ENCODE measurements around the gene MED15. TPM values are rescaled to one million over a fixed set of nuclear protein-coding genes. Genes with fewer than 3 reads are reported as not detected.

The MED15 gene
- total and polyA plus RNA-seq, 2 of the 4 experiments (the other 2 are of a cell fraction), result 19.0 to 68.8 TPM

DNA sequence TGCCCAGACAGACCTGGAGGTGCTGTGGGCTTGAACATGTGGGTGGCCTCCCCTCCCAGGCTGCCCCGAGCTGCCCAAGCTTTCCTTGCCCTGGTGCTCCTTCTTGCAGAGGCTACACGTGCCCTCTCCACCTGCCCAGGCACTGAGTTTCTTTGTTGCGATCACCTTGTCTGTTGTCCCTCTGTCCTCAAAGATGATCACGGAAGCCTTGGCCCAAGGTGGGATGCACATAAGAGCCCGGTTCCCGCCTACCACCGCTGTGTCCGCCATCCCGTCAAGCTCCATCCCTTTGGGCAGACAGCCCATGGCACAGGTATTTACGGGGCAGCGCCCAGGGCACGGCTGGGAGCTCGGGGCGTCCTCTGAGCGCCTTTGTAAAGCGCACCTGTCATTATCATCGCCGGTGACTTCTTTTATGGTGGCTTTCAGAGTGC is 67.5 kb downstream of the MED15 start:
- Histone ChIP-seq H2BK20ac (ENCODE audit: low read depth, low read length) (no peak overlapping the region), H3K27me3 (ENCODE audit: control insufficient read depth, insufficient read depth, low read length) (no peaks in the 10 kb centered on the region), H3K9me1 (ENCODE audit: insufficient read depth, low read length) (peaks cover 22% of the 10 kb centered on the region), H3K27ac (ENCODE audit: insufficient read depth, low read length) (no peak overlapping the region), H2BK120ac (ENCODE audit: low read depth, low read length) (no peak overlapping the region), H4K20me1 (ENCODE audit: insufficient read depth, low read length) (peaks cover 56% of the 10 kb centered on the region), H3K4me2 (ENCODE audit: low read depth, low read length) (no peak overlapping the region), H3K18ac (ENCODE audit: low read depth, low read length) (no peak overlapping the region), H2AFZ (replicated peaks; ENCODE audit: low read length, poor library complexity) (no peak overlapping the region), H4K5ac (ENCODE audit: low read depth, low read length) (no peak overlapping the region), H3K23ac (ENCODE audit: low read depth, low read length) (no peak overlapping the region), H3K9me3 (ENCODE audit: control insufficient read depth, insufficient read depth, low read length) (no peaks in the 10 kb centered on the region), H3K14ac (replicated peaks; ENCODE audit: low read depth, low read length) (no peak overlapping the region), H2BK15ac (ENCODE audit: low read depth, low read length) (no peak overlapping the region), H2AK9ac (replicated peaks; ENCODE audit: low read depth, low read length, poor library complexity) (no peak overlapping the region), H4K8ac (ENCODE audit: low read depth in 2 of 2, low read length in 2 of 2) (no peak overlapping the region), H2AK5ac (ENCODE audit: low read depth, low read length) (no peak overlapping the region; the same call in 1 of the 2 replicates), H3K9ac (ENCODE audit: low read depth, low read length) (no peak overlapping the region), H3K4me3 (ENCODE audit: insufficient read depth, low read depth, low read length) (no peak overlapping the region), H3K4ac (ENCODE audit: low read depth, low read length) (no peak overlapping the region), H4K91ac (ENCODE audit: insufficient read depth, low read depth, low read length) (no peak overlapping the region), H3K36me3 (ENCODE audit: control insufficient read depth, insufficient read depth, low read length) (peaks cover 72% of the 10 kb centered on the region), H3K56ac (ENCODE audit: extremely low read depth, insufficient read depth, low read length) (no peak overlapping the region), H3K4me1 (ENCODE audit: control insufficient read depth, insufficient read depth, low read length) (peaks cover 10% of the 10 kb centered on the region), H2BK5ac (ENCODE audit: low read depth, low read length, poor library complexity, severe bottlenecking) (no peak overlapping the region), H3K79me1 (ENCODE audit: low read depth in 1 of 2, low read length in 2 of 2) (peaks cover 57 to 85% of the 10 kb centered on the region in 2 experiments)
- in situ Hi-C loops (cut with MboI; ENCODE audit: low sequenced_read_pairs), result no loop called here
- no TSS peak for BruUV-seq (replicated peaks)
- no peak for ATAC-seq (ENCODE audit: low read depth)
- dilution Hi-C loops (cut with HindIII; ENCODE audit: low sequenced_read_pairs, unreplicated experiment), result no loop called here
- TF ChIP-seq FOS (IDR thresholded peaks at IDR 0.05; ENCODE audit: low read depth, low read length) (no peak), RAD21 (IDR thresholded peaks at IDR 0.05; ENCODE audit: low read length) (no peak), CHD1 (IDR thresholded peaks at IDR 0.05; ENCODE audit: low read depth, low read length) (no peak), SMC3 (IDR thresholded peaks at IDR 0.05; ENCODE audit: low read depth, low read length) (no peak), USF2 (IDR thresholded peaks at IDR 0.05; ENCODE audit: low read depth, low read length) (no peak), MXI1 (IDR thresholded peaks at IDR 0.05; ENCODE audit: borderline replicate concordance, low read depth, low read length) (no peak), CTCF (conservative IDR thresholded peaks at IDR 0.05; ENCODE audit: low read depth, low read length) (no peak), CEBPB (IDR thresholded peaks at IDR 0.05; ENCODE audit: low read depth, low read length) (no peak), BHLHE40 (IDR thresholded peaks at IDR 0.05; ENCODE audit: low read depth, low read length) (no peak), RFX5 (IDR thresholded peaks at IDR 0.05; ENCODE audit: low read depth, low read length) (no peak), MAFK (IDR thresholded peaks at IDR 0.05; ENCODE audit: low read depth, low read length) (no peak), NFE2L2 (IDR thresholded peaks at IDR 0.05; ENCODE audit: low read depth, low read length) (no peak), RCOR1 (IDR thresholded peaks at IDR 0.05; ENCODE audit: insufficient replicate concordance, low read length) (no peak), POLR2A (IDR thresholded peaks at IDR 0.05; ENCODE audit: low read depth, low read length) (no peak), MAZ (IDR thresholded peaks at IDR 0.05; ENCODE audit: borderline replicate concordance, low read depth, low read length) (no peak)
- TF ChIP-seq, protein P1, sequence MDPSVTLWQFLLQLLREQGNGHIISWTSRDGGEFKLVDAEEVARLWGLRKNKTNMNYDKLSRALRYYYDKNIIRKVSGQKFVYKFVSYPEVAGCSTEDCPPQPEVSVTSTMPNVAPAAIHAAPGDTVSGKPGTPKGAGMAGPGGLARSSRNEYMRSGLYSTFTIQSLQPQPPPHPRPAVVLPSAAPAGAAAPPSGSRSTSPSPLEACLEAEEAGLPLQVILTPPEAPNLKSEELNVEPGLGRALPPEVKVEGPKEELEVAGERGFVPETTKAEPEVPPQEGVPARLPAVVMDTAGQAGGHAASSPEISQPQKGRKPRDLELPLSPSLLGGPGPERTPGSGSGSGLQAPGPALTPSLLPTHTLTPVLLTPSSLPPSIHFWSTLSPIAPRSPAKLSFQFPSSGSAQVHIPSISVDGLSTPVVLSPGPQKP (IDR thresholded peaks at IDR 0.05; ENCODE audit: borderline replicate concordance, low read depth, low read length), result no peak
- intact Hi-C loops (cut with micrococcal nuclease), result no loop called here
- CTCF ChIA-PET, result no interaction called here
- no peak for DNase-seq
- POLR2A ChIA-PET (ENCODE audit: unreplicated experiment), result no interaction called here
- 98% methylated on average over 8 of the region's 18 CpGs; no CpG with 5 or more reads in 1 of the 2 experiments for WGBS, 2 experiments (ENCODE audit: extremely low coverage in 2 of 2, insufficient read length in 1 of 2)

Measured in IMR-90 (cell line).